Stimulated activated CD8-positive, alpha-beta memory T cell treated with anti-CD3 and anti-CD28 coated beads, Interleukin-2, amount 100 ng/mL, for 48 hours (primary cell): ENCODE data around the gene MRFAP1.
A peak's percentile ranks its signal among the peaks of the same experiment; 100 is the strongest.
"Not testable (repeated sequence)": the region's sequence is repeated elsewhere in the genome, so short reads cannot be mapped to it uniquely, and the experiment has no call there.

Experiments used
- DNase-seq, 2 donors: peaks; one replicate each; pipeline ENCODE4 v3.0.0-alpha.2; 2020; ENCODE audit warnings: low read depth in 2 of 2

MRFAP1 gene

GRCh38 chr4:6668391-6668790, 27.9 kb downstream of the MRFAP1 start:
- DNase-seq, result no peak

DNA sequence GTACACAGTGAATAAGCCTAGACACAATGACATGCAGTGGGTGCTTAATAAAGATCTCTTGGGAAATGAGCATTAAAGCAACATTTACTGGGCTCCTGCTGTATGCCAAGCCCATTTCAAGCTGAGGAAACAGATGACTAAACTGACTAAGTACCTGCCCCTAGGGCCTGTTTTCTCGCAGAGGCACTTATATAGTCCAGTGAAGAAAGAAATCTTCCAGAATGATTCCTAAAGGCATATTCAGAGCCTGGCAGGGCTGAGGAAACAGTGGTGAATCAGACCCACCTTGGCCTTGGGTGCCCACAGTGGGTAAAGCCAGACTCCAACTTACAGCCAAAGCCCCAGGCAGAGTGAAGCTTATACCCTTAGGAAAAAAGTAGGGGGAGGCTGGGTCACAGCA, 31.2 kb downstream of the MRFAP1 start:
- no peak for DNase-seq

DNA sequence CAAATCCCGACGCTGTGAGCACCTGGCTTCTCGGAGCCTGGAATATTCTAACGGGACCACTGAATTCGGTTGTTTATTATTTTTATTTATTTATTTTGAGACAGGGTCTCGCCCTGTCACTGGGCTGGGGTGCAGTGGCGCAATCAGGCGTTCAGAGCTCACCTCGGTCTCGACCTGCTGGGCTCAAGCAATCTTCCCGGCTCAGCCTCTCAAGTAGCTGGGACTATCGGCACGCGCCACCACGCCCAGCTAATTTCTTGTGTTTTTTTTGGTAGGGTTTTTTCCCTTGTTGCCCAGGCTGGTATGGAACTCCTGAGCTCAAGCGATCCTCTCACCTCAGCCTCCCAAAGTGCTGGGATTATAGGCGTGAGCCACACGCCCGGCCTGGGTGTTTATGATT, 31.6 kb downstream of the MRFAP1 start:
- DNase-seq, result no peak

DNA sequence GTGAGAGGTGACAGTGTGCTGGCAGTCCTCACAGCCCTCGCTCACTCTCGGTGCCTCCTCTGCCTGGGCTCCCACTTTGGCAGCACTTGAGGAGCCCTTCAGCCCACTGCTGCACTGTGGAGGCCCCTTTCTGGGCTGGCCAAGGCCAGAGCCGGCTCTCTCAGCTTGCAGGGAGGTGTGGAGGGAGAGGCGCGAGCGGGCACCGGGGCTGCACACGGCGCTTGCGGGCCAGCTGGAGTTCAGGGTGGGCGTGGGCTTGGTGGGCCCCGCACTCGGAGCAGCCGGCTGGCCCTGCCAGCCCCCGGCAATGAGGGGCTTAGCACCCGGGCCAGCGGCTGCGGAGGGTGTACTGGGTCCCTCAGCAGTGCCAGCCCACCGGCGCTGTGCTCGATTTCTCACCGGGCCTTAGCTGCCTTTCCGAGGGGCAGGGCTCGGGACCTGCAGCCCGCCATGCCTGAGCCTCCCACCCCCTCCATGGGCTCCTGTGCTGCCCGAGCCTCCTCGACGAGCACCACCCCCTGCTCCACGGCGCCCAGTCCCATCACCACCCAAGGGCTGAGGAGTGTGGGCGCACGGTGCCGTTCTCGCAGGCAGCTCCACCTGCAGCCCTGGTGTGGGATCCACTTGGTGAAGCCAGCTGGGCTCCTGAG, 32.2 kb downstream of the MRFAP1 start:
- DNase-seq, result not testable (repeated sequence)

DNA sequence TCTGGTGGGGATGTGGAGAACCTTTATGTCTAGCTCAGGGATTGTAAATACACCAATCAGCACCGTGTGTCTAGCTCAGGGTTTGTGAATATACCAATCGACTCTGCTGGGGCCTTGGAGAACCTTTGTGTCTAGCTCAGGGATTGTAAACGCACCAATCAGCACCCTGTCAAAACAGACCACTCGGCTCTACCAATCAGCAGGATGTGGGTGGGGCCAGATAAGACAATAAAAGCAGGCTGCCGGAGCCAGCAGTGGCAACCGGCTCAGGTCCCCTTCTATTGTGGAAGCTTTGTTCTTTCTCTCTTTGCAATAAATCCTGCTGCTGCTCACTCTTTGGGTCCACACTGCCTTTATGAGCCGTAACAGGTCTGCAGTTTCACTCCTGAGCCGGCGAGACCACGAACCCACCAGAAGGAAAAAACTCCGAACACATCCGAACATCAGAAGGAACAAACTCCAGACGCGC, 32.7 kb downstream of the MRFAP1 start:
- DNase-seq, result not testable (repeated sequence)

DNA sequence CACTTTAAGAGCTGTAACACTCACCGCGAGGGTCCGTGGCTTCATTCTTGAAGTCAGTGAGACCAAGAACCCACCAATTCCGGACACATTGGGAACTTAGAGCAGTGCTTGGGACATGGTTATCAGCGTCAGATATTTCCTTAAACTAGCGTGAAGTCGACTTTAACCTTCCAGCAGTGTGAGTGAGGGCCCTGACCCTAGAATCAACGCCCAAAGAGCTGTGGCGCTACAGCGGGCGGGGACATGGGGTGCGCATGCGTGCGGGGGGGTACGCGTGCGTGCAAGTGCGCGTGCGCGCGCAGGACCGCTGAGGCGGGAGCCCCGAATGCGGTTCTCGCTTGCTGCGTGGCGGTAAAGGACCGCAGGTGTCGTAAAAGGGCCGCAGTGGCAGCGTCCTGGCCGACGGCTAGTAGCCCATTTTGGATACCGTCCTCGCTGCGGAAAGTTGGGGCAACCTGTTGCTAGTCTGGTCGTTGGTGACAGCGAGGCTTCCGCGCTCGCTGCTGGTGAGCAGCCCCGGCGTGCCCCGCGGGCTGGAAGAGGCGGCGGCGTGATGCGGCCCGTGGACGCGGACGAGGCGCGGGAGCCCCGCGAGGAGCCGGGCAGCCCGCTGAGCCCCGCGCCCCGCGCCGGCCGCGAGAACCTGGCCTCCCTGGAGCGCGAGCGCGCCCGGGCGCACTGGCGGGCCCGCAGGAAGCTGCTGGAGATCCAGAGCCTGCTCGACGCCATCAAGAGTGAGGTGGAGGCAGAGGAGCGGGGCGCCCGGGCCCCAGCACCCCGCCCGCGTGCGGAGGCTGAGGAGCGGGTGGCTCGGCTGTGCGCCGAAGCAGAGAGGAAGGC, 33.4 kb downstream of the MRFAP1 start:
- DNase-seq, result peak; percentile 89 to 92

DNA sequence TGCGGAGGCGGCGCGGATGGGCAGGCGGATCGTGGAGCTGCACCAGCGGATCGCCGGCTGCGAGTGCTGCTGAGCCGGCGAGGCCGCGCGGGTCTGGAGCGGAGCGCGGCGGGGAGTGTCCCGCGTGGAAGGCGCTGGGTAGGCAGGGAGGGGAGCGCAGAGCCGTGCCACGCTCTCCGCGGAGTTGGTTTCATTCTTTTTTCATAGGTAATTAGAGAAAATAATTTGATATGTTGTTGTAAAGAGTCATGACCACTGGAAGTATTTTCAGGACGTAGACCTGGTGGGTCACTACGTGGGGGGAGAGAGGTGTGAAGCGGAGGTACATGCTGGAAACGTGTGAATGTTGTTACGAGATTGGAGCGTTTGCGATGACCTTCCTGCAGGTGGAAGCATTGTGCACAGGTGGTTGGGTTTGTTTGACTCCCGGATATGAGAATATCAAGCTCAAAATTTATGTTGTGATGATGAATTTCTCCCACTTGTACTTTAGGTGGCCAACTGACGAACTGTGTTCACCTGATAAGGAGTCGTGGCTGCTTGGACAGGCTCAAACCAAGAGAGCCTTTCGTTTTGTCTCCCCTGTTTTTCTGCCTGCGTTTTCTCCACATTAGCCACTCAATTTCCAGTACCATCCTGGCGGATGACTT, 34.1 kb downstream of the MRFAP1 start:
- DNase-seq, result no peak

DNA sequence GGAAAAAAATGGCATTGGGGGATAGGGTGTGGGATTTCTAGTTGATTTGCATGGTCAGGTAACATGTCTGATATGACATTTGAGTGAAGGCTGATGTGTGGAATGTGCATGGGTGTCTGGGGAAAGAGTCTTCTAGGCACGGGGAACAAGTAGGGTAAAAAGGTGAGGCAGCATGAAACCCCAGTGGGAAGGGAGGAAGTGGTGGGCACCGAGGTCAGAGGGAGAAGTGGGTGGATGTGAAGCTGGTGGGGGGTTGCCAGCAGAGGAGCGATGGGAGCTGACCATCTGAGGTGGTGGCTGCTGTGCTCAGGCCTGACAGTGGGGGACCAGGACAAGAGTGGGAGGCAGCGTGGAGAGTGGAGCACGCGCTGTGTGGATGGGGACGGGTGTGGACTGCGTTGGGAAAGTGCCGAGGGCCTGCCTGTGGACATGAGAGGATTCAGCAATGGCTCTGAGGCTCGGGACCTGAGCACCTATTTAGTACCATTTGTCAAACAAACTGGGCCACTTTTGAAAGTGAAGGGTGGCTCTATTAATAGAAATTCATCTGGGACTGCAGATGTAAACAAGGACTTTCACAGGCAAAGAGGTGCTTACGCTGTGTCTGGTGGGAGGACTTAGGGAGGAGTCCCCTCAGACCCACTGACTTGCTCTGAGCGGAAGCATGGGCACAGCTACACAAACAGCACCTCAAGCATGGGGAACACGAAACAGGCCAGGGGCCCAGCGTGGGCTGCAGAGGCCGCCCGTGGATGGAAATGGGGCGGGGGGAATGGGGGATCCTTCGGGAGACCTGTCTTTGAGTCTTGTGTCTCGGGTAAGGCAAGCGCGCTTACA, 36.5 kb downstream of the MRFAP1 start:
- no peak for DNase-seq

DNA sequence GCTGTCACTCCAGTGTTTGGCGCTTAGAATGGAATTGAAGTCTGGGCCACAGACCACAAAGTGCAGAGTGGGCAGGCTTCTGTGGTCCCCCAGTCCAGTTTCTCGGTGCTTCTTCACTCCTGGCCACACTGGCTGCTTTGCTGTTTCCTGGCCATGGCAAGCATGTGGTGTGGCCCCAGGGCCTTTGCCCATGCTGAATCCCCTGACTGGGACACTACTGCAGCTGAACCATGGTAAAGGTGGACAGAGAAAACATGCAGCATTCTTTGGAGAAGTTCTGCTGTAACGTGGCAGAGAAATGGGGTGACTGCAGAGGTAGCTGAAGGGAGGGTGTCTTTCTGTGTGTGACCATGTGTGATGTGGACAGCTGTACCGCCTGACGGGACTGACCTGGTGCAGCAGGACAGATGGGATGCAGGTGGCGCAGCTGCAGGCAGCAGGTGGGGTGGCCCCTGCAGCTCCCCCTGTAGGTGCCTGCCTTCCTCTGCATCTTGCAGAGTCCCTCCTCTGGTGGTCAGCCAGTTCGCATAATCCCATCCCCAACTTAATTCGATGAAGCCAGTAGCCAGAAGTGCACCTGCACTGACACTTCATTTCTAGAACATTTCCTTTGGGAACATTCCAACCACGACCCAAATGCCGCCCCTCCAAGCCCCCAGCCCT, 40.0 kb downstream of the MRFAP1 start:
- no peak for DNase-seq

GRCh38 chr4:6681191-6681590, 40.7 kb downstream of the MRFAP1 start:
- no peak for DNase-seq

GRCh38 chr4:6682862-6683590, 42.5 kb downstream of the MRFAP1 start:
- DNase-seq, result no peak

- no peak for DNase-seq
Measured at GRCh38 chr4:6684656-6685055, 44.2 kb downstream of the MRFAP1 start.

- no peak for DNase-seq
Measured at GRCh38 chr4:6686104-6686787, 45.8 kb downstream of the MRFAP1 start.

- DNase-seq, result no peak
Measured at GRCh38 chr4:6687947-6688878, 47.7 kb downstream of the MRFAP1 start.

DNA sequence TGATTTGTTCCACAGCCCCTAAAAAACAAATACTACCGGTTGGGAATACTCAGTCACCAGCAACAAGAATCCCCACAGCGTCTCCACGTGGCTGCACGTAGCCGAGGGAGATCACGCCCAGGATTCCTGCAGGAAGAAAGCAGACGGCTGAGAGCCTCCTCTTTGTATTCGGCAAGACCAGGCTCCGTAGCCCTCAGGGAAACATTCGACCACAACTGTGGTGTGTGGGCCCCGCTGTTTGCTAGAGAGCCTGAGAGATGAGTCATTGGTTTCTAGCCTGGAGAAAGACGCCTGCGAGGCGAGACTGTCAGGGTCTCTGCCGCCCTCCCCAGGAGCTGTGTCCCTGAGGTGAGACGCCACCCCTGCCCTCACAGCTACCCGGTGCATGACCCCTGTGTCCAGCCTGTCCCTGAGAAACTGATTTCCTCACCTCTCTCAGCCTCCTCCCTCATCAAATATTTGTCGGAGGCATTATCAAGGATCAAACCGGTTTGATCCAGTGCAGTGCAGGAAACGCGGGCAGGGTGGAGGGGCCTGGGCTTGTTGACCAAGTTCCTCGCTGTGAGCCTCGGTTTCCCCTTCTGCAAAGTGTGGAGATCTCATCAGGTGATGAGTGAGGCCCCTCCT, 48.5 kb downstream of the MRFAP1 start:
- peak; percentile 65 to 69 for DNase-seq

DNA sequence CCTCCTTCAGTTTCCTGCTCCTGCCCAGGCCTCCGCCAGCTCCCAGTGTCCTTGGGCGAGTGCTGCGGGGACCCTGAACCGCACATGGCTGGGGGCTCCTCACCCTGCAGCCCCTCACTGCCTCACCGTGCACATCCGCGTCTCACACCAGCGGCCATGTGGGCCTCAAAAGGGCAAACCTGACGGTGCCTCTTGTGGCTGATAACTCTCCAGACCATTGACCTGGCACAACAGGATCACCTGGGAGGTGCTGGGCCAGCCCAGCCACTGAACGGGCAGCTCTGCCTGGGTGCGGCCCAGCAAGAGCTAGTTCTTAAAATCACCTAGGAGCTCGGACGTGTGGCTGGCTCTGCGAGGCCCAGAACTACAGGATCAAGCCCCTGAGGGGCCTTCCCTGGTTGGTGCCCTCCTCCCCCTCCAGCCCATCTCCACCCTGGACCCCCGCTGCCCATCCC, 49.0 kb downstream of the MRFAP1 start:
- no peak for DNase-seq
